GM18517 (cell line): ENCODE measurements around the gene SEC11A.

ENCODE experiments used
- ATAC-seq: cut with Tn5 transposase; IDR thresholded peaks from one replicate; pipeline ENCODE4 v1.9.1; 2021; ENCODE audit warnings: mild to moderate bottlenecking, moderate library complexity; ENCODE audit not compliant: unreplicated experiment

The SEC11A gene

DNA sequence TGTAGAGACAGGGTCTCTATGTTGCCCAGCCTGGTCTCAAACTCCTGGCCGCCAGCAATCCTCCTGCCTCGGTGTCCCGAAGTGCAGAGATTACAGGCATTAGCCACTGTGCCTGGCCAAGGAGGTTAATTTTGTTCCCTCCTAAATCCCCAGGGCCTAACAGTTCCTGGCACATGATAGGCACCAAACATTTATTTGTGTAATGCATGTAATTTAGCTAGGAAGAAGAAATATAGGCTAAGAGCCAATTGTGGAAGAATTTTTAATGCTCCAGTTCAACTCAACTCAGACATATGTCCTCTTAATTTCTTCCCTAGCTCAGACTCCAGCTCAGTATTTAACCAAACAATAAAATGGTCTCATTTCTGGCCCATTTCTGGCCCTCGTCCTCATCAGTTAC, 24.8 kb upstream of the SEC11A start:
- ATAC-seq: no peak

DNA sequence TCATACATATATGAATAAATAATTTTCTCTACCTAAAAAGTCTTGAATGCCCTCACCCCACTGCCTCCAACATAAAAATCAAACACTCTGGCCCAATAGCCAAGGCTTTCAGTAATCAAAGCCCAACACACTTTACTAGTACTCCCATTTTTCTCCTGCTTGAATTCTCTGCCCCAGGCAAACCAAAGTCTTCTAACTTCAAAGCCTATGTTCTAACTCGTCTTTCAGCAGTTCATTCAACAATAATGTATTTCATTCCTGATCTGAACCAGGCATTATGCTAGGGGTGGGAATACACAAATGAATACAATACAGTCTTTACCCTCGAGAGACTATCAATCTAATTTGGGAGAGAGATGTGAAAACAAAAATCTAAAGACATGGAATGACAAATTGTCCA, 21.1 kb upstream of the SEC11A start:
- no peak for ATAC-seq

DNA sequence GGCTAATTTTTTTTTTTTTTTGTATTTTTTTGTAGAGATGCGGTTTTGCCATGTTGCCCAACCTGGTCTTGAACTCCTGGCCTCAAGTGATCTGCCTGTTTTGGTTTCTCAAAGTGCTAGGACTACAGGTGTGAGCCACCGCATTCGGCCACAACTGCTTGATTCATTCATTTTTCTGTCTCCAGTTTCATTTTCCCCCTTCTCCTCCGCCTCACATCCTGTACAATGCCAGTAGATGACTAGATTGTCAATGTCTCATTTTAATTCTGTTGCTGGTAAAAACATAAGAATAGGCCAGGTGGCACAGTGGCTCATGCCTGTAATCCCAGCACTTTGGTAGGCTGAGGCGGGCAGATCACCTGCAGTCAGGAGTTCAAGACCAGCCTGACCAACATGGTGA, 20.4 kb upstream of the SEC11A start:
- ATAC-seq: peak; percentile 65

- ATAC-seq: peak; percentile 32
Observed at GRCh38 chr15:84735480-84736061, 19.6 kb upstream of the SEC11A start.

DNA sequence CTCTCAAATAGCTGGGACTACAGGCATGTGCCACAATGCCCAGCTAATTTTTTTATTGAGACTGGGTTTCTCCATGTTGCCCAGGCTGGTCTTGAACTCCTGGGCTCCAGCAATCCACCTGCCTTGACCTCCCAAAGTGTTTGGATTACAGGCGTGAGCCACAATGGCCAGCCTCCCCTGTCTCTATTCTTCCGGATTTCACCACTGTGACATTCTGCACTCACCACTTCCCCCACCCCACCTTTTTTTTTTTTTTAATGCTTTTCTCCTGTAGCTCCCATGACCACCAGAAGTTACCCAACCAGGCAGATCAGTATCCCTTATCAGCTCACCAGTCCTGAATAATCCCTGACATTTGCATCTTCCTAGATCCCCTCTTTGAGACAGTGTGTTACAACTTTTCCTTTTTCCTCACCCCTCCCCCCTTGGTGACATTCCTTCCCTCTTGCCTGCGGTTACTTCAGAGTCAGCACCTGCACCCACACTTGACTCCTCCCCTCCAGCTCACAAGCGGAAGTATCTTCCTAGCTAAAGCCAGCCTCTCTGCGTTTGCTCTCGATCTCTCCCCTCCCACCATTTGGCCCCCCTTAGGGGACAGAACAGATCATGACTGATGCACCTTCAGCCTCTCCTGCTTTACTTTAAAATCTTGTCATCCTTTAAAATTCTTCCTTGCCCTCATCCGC, 19.0 kb upstream of the SEC11A start:
- ATAC-seq: peak; percentile 64

- ATAC-seq: no peak
Observed at GRCh38 chr15:84731774-84732173, 15.8 kb upstream of the SEC11A start.

DNA sequence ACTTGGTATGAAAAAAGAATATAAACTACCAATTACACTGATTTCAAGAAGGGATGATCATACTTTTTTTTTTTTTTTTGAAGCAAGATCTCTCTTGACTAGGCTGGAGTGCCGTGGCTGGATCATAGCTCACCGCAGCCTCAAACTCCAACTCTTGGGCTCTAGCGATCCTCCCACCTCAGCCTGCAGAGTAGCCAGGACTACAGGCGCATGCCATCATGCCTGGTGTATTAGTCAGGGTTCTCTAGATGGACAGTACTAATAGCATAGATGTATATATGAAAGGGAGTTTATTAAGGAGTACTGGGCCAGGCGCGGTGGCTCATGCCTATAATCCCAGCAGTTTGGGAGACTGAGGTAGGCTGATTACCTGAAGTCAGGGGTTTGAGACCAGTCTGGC, 11.5 kb upstream of the SEC11A start:
- ATAC-seq: no peak

- ATAC-seq: peak; percentile 79
Observed at GRCh38 chr15:84725001-84725491, 9.1 kb upstream of the SEC11A start.

GRCh38 chr15:84722628-84723027, 6.7 kb upstream of the SEC11A start:
- no peak for ATAC-seq

DNA sequence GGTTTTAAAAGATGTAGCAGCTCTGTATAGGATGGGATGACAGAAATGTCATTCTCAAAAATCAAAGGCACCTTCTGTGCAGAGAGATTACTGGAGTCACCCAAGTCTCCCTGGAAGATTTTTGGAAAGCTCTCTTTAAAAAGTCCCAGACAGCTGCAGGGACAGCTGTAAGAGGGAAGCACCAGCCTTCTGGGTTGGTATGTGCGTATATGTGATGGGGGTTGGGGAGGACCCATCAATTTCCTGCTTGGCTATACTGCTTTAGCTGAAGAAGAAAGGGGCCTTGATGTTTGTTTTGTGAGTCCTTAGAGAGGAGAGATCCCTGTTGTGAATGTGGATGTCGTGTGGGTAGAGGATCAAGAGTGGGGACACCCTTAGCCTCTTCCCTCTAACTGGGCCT, 5.4 kb upstream of the SEC11A start:
- no peak for ATAC-seq

DNA sequence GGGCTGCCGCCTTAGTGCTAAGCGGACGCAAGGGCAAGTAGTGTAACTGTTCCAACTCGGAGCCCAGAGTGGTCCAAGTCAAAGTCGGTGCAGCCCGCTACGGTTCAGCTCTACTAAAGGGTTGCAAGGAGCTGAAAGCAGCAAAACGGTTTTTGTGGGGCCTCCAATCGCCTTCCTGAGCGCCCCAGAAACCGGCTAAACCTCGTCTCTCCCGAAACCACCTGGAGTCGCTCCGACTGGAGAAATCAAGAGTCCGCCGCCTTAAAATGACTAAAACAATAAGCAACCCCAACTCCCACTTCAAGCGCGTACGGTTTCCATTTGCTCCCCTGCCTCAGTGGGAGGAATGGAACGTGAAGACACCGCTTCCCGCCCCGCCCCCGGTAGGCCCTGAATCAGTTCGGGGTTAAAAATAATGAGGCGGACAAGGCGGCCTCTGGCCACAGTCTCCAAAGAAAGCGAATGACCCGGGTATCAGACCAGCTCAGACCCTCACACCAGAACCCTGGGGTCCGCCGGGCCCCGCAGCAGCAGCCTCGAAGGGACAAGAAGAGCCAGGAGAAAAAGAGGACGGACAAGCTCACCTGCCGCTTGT, 401 bp downstream of the SEC11A start:
- ATAC-seq: peak; percentile 10

GRCh38 chr15:84714821-84715220, 1.1 kb downstream of the SEC11A start:
- ATAC-seq: no peak

DNA sequence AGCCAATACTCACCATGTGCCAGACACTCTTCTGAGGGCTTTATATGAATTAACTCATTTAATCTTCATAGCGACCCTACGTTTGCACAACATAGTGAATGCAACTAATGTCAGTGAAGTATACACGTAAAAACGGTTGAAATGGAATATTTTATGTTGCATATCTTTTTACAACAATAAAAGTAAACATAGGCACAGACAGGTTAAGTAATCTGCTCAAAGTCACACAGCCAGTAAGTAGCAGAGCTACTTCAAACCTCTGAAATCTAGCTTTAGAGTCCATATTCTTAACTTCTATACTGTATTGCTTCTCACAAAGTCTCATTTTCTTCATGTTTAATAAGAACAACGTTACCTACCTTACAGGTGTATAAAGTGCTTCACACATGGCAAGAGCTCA, 1.6 kb downstream of the SEC11A start:
- no peak for ATAC-seq

DNA sequence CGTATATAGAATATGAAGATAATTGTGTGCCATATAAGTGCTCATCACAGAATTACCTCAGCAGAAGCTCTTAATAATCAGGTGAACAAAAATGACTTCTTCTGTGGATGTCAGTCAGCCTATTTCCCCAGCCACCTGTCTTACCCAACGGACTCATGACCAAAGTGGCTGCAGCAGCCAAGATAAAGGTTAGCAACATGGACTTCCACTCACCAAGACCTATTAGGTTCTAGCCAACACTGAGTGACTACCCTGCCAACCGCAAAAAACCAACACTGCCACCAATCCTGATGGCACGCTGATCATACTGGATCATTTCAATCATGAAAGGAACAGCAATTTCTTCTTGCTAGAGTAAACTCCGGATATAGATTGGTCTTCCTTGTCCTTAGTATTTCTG, 12.1 kb downstream of the SEC11A start:
- ATAC-seq: no peak

GRCh38 chr15:84702961-84703482, 12.9 kb downstream of the SEC11A start:
- no peak for ATAC-seq

GRCh38 chr15:84699538-84700191, 16.3 kb downstream of the SEC11A start:
- ATAC-seq: no peak

- no peak for ATAC-seq
Observed at GRCh38 chr15:84697236-84697990, 18.5 kb downstream of the SEC11A start.

- no peak for ATAC-seq
Observed at GRCh38 chr15:84696757-84697156, 19.2 kb downstream of the SEC11A start.

DNA sequence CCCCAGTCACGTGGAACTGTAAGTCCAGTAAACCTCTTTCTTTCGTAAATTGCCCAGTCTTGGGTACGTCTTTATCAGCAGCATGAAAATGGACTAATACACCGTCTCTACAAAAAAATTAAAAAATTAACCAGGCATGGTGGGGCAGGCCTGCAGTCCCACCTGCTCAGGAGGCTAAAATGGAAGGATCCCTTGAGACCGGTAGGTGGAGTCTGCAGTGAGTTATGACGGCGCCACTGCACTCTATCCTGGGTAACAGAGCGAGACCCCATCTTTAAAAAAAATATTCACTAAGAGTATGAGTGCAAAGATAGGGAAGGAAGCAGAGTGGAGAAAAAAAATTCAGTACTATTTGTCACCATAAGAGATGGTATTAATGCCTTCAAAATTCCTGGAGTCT, 25.6 kb downstream of the SEC11A start:
- no peak for ATAC-seq

DNA sequence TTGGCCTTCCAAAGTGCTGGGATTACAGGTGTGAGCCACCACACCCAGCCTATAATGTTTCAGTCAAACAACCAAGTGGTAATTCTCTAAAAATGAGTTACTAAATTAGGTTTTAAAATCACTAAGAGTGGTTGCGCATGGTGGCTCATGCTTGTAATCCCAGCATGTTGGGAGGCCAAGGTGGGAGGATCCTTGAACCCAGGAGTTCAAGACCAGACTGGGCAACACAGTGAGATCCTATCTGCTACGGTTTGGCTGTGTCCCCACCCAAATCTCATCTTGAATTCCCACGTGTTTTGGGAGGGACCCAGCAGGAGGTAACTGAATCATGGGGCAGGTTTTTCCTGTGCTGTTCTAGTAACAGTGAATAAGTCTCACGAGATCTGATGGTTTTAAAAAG, 26.1 kb downstream of the SEC11A start:
- no peak for ATAC-seq

DNA sequence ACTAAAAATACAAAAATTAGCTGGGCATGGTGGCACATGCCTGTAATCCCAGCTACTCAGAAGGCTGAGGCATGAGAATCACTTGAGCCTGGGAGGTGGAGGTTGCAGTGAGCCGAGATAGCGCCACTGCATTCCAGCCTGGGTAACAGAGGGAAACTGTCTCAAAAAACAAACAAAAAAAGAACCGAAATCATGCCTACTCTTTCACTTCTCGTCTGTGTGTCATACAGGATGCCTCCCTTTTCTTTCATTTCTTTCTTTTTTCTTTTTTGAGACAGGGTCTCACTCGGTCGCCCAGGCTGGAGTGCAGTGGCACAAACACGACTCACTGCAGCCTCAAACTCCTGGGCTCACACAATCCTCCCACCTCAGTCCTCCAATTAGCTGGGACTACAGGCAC, 29.5 kb downstream of the SEC11A start:
- peak; percentile 59 for ATAC-seq
